GOT3 (cell line): ENCODE measurements around the gene UBAP1L.

ENCODE experiments used
- DNase-seq: peaks from one replicate; lab custom pipeline; 2025; ENCODE audit warnings: mixed read lengths; lab: John Stamatoyannopoulos, UW

UBAP1L gene

DNA sequence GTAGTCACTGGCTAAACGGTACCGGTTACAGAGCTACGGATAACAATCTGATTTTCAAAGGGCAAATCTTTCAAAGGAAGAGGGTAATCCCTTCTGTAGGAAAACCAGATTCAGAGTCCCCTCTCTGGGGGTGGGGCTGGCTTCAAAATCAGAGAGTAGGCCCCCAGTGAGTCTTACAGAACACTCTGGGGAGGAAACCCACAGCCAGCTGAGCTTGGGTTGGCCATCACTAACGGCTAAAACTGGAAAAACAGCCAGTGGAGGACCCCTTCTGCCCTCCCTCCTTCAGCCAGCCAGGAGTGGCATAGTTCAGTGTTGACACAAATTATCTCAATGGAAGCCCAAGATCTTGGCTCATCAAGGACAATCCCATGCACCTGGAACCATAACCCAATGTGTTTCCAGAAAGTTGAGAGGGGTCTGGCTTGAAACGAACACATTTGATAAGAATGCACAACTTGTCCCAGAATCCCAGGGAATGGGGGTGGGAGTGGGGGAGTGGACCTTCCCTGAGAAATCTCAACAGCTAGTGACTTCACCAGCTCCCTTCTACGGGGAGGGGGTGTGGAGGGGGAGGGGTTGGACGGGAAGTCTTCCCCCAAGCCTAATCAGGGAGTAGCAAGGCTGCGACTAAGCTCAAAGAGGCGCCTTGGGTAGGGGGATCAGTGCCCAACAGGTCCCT is 48.2 kb downstream of the UBAP1L start:
- DNase-seq: no peak

DNA sequence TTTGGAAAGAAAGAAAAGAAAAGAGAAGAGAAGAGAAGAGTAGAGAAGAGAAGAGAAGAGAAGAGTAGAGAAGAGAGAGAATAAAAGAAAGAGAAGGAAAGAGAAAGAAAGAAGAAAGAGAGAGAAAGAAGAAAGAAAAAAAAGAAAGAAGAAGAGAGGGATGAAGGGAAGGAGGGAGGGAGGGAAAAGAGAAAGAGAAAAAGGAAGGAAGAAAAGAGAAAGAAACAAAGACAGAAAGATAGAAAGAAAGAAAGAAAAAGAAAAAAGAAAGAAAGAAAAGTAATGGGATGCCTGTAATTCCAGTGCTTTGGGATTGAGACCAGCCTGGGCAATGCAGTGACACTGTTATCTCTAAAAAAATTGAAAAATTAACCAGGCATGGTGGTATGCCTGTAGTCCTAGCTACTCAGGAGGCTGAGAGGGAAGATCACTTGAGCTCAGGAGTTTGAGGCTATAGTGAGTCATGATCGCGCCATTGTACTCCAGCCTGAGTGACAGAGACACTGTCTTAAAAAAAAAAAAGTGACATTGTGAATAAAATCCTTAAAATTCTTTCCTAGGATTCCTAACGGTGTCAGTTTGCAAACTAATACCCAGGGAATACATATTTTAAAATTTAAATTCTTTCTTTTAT is 48.9 kb downstream of the UBAP1L start:
- no peak for DNase-seq

DNA sequence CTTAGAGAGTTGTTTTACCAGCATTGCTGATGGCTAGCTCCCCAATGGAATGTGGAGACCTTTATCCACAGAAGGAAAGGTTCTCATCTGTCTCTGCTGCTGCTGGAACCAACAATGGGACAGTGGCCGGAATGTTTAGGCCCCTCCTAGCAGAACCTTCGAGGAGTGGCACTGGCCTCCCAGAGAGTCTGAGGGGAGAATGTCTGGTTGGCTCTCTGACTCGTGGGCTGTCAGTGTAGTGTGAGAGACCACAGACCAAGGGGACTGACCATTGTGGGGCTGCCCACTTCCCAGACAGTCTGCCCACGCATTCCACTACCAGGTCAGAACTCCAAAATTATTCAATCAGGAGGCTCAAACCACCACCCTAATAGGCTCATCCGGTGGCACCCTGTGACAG is 52.3 kb downstream of the UBAP1L start:
- DNase-seq: no peak

DNA sequence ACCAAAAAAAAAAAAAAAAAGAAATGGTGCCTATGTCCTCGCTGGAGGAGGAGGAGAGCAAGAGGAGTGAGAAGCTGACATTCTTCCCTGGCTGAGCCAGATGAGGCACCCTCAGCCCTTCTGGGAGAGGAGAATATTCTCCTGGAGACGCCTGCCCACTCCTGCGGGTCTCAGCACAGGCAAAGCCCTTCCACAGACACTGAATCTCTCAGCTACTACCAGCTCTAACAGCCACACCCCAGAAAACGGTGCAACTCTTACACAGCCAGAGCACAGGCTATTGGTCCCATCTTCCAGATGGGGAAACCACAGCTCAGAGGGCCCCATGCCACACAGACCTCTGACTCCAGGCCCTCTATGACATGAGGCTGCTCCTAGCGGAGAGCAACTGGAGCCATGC is 52.9 kb downstream of the UBAP1L start:
- no peak for DNase-seq

DNA sequence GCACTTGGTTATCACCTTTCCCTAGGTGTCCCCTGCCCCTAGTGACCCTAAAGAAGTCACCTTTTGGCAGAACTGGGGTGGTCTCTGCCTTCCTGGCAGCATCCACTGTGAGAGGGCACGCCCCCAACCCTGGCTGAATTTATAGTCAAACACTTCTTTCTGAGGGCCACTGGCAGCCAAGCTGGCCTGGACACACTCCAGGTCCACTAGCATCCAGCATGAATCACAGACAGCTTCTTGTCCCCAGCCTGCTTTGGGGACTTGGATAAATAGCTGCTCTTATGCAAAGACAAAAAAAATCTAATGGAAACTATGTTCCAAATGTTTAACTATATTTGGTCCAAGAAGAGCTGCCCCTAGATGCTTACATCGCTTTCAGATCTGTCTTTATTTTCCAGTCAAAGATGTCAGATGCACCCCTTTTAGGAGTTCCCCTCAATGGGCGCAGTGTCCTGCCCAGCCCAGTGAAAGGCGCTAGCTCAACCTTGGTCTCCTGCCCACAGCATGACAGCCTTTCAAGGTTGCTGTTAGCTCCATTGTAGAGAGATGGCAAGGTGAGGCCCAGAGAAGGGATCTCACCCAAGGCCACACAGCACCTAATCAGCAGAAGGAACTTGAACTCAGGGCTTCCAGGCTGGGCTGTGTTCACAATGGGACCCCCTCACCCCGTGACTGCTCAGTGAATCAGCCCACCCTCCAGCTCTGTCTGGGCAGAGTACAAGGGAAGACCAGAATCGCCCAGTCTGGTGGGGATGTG is 54.2 kb downstream of the UBAP1L start:
- DNase-seq: no peak

DNA sequence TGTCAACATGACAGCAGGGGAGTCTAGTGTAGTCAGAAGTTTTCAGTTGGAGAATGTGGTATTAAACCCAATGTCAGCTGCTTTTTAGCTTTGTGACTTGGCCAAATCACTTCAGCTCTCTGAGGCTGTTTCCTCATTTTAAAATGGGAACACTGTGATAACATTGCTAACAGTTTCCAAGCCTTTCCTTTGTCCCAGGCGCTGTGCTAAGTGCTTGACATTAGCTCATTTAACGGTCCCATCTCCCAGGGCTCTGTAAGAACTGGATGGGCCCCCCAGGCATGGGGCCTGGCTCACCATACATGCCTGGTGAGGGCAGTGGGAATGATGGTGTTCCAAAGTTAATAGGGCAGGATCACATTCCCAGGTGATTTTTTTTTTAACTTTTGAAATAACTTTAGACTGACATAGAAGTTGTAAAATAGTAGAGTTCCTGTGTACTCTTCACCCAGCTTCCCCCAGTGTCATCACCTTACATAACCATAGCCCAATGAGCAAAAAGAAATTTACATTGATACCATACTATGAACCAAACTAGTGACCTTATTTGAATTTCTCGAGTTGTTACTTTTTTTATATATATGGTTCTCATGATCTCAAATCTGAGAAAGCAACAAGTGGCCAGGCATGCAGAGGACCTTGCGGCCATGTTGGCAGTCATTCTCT is 54.9 kb downstream of the UBAP1L start:
- DNase-seq: no peak

DNA sequence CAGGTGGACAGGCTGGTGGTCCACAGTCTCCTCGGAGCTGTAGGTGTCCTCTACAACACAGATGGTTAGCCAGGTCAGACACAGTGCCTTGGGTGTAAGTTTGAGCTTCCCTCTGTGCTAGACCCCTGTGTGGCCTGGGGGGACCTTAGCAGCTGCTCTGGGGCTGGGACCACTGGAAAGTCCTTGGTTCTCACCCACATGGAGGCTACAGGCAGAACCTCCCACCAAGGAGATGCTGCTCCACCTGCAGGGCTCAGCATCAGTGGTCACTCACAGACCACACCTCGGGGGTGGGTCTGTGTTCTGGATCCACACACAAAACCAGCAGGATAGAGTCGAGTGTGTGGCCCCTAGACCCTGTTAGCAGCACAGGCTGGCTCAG is 55.6 kb downstream of the UBAP1L start:
- DNase-seq: no peak

DNA sequence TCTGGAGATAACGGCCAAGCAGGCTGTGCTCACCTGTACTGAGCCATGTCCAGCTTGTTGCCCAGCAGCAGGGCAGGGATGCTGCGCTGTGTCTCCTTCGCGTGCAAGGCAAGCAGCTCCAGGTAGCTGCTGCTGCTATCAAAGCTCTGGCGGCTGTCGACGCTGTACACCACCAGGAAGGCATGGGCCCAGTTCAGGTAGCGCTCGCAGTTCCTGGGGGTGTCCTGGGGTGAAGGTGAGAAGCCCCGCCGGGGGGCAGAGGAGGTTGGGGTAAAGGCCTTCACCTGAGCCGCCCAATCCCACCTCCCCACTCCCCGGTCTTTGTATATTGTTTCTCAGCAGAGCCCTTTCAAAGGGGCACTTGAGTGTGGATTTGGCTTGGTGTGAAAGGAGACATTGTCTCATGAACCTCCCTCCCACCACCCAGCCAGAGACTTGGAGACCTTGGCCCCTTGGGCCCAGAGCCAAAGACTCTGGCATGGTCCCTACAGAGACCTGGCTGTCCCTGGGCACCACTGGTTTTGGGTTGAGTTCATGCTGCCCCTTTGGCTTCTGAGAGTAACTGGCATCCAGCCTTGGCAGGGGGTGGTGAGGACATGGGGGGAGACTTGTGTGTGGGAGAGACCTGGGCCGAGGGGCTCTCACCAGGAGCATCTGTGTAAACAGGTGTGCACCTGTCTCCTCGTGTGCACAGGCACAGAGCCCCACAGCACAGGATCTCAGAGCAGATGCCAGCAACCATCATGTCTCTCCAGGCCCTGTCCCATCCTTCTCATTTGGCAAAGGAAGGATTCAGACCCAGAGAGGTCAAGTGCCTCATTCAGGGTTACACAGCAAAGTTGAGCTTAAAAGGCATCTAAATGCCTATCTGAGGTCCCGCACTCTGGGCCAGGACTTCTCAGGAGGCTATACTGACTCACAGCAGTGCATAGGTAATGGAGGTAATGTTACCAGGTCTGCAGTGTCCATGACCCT is 56.3 kb downstream of the UBAP1L start:
- no peak for DNase-seq

DNA sequence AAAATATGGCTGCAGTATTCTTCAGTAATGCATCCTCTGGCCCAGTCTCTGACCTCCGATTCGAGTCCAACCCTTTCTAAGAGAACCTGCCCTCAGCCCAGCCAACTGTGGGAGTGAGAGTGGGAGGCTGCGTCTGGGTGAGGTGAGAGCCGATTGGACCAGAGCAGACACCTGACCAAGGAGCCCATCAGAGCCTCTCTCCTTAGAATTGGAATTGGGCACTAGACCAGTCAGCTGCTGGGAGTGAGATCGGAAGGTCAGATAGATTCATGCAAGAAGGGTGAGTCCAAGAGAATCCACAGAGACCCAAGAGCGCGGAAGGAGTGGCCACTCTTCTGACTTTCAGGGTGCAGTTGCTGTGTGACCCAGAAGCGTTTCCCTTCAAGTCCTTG is 57.5 kb downstream of the UBAP1L start:
- DNase-seq: no peak

DNA sequence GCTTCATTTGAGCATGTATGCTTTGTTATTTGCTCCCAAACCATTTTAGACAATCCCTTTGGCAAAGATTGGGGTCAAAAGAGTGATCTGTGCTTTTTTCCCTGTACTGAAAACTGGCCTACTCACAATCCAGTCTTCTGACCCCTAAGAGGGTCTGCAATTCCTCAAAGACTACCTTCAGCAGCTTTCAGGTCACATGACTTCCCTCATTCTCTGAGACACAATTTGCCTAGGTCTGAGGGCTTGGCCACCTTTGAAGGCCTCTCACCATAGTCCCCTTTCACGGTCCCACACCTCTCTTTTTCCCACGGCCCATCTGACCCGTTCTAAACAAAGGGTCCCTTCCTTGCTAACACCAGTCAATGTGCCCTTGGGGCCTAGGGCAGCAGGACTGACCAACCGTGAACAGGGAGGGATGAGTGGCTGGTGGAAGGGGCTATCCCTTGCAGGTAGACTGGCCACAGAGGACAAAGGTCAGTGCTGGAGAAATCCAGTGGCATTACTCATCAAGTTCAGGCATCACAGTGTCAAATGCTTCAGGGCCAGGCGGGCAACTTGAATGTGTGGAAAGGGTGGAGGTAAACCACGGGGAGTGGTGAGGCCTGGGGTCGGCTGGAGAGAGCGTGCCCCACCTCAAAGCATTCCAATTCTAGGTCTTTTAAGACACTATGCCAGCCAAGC is 58.0 kb downstream of the UBAP1L start:
- DNase-seq: no peak

DNA sequence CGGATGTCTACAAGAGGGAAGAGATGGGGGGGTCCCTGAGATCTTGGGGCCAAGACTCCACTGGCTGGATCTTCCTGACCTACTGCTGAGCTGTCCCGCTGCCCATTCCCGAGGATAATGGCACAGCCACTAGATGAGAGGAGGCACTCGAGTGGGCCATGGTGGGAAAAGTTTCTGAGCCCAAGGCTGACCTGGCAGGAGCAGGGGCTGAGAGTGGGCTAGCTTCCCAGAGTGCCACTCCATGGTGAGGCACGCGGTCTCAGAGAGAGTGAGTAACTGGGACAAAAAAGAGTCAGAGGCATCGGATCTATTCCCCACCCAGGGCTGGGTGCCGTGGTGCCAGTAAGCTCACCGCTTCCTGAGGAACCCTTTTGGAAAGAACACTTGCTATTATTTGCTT is 58.9 kb downstream of the UBAP1L start:
- DNase-seq: no peak

DNA sequence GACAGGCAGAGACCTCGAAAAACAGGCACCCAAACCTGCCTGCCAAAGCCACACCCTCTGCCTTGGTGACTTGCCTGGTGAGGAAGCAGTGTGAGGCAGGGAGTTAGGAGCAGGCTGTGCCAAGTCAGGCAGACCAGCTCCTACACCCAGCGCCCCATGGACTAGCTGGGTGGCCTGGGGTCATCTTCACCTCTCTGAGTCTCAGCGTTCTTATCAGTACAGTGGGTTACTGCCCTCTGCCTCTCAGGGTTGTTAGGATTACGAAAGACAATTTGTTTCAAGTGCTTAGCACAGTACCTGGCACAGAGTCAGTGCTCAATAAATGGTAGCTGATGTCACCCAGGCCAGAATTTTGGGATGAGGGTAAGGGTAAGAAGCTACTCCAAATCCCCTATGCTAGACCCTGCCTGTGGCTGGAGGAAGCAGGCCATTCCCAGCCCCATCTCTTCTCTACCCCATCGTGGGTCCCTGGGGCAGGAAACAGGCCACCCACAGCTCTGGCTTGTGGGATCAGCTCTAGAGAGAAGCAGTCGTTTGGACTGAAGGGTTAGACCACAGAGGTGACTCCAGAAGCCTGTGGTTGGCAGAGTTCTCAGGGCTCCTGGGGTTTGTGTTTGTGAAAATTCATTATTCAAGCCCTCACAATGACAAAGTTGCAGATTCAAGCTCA is 59.7 kb downstream of the UBAP1L start:
- DNase-seq: no peak

DNA sequence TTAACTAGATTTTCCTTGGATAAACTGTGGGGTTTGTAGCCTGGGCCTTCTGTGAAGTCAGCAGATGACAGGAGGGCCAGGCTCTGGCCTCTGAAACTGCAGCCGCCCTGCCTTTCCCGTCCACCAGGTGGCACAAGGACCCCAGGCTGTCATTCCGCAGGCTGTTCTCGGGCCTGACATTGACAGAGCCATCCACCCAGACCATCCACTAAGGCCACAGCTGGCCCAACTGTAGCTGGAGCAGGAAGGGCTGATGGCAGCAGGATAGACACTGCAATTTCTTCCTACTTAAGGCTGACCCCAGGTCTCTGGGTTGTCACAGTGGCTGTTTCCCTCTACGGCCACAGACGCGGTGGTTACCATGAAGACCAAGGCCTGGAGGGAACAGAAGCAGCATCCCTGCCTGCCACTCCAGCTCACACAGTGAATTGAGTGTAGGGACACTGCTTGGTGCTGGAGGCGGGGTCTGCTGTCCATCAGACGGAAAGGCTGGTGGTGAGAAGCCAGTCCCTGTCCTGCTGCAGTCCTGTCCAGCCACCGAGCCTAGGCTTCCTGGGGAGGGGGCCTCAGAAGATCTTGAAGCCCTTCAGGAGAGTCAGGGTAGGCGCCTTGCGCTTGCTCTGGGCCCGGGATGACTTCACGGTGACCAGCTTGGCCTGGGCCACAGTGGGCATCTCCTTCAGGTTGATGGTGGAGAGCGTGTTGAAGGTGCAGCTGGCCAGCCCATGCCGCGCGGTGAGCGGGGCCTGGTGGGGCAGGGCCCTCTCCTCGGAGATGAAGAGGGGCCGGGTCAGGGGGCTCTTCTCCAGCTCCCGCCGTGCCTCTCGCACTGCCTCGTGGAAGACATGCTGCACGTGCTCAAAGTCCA is 60.4 kb downstream of the UBAP1L start:
- peak; percentile 23 for DNase-seq

DNA sequence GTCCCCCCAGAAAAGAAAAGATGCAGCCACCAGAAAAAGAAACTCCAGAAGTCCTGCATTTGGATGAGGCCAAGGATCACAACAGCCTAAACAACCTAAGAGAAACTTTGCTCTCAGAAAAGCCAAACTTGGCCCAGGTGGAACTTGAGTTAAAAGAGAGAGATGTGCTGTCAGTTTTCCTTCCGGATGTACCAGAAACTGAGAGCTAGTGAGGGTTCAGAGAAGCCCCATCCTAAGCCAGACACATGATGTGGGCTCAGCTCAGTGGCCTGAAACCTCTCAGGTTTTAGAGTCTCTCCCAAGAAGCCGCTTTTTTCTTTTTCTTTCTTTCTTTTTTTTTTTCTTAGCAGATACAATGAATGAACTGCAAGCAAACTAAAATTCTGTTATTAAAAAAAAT is 62.0 kb downstream of the UBAP1L start:
- DNase-seq: no peak

DNA sequence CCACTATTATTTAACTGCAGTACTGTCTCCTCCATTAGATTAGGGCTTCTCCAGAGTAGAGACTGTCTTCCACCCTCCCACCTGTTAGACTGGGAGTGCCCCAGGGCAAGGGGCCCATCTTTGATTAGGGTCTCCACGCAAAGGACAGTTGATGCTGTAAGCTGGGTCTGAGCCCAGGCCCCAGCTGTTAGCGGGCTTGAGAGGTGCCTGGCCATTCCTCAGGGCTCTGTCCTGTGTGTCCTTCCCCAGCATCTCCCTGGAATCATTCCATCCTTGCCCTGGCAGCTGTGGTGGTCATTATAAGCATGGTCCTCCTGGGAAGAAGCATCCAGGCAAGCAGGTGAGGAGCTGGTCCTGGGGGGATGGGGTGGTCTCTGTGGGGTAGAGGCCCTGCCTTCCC is 63.7 kb downstream of the UBAP1L start:
- DNase-seq: no peak

DNA sequence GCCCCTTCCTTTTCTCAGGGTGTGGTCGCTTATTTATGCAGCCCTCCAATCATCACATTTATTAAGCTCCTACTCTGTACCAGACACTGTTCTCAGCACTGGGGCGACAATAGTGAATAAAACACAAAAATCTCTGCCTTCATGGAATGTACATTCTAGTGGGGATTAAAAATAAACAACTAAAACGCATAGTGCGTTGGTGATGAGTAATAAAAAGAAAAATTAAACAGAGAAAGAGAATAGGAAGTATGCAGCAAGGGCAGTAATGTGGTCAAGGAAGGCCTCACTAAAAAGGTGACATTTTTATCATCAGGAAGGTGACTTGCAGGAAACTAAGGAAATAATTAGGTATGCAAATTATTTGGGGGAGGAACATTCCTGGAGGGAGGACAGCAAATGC is 64.7 kb downstream of the UBAP1L start:
- DNase-seq: no peak

DNA sequence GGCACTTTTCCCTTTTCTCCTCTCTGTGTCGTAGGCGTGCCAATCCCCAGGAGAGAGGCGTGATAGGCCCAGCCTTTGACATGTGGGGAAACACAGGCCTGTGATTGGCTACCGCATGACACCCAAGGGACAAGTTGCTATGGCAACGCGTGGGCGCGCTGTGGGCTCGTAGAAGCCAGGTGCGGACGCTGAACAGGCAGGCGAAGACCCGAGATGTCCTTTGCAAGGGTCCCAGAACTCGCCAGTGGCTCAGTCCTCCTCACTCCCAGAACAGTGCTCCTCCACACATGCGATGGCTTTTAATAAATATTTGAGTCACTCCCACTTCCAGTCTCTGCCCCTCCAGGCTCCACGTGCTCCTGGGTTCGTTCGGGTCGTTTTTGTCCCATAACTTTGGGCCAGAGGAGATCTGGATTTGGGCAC is 65.6 kb downstream of the UBAP1L start:
- DNase-seq: peak; percentile 50

DNA sequence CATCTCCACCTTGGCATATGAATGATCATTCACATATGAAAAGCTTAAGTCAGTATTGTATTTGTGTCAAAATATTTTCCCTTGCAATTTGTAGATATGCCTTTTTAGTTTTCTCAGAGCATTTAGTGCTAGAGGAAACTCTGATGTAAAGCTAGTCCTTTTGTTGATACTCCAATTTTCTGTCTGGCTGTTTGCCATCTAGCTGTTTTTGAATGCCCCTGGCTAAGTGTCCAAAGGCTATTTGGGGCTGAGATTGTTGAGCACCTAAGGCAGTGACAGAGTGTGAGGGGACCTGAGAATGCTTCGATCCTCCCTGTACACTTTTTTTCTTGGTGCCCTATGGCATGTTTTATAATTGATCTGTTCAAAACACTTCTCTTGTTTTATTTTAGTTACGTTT is 66.8 kb downstream of the UBAP1L start:
- DNase-seq: no peak

DNA sequence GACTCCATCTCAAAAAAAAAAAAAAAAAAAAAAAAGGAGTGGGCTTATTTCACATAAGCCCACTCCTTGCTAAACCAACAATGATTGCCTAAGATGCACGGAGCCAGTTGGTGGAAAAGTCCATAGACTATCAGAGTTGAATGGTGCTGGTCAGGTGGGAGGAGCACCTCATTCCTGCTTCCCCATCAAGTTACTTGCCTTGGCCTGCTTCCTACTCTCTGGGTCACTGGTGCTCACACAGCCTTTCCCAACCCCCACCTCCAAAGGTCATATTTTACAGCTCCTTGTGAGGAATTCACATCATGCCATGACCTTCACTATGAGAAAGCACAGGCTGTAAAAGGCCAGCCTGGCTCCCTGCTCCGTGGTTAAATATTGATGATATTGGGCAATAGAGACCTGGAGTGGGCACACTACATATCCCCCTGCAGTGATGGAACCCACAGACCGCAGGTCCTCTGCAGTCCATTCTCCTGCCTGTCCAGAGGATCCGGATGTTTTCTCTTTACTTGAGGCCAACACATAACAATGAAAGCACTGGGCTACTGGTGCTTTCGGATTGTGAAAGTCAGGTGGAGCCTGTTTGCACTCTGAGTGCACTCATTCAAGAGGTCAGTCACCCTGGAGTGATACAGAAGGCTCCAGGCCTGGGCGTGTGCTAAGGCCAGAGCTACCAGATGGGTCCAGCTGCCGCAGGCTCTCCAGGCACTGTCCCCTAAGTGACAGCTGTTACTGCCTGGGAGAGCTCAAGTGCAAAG is 70.1 kb downstream of the UBAP1L start, which contains the start of gene SLC51B:
TSS of gene SLC51B (plus strand) at position 664 of the 758 bp plus-strand sequence. CDS start 4,618 bp downstream, outside the sequence.
- no peak for DNase-seq
